ENCODE measurements around the gene CSRP1.

Gene CSRP1

GRCh38 chr1:201450721-201451291 lies 56.1 kb downstream of the CSRP1 start:
- Histone ChIP-seq H3K27me3 (ENCODE audit: low read length) (no peaks in the 10 kb centered on the region), H3K4me3 (ENCODE audit: insufficient read depth, low read length, poor library complexity, severe bottlenecking) (no peak overlapping the region), H3K4me2 (ENCODE audit: low read depth, low read length, poor library complexity, severe bottlenecking) (no peak overlapping the region), H4K20me1 (ENCODE audit: low read depth, low read length) (no peaks in the 10 kb centered on the region), H3K27ac (ENCODE audit: low read depth, low read length) (no peak overlapping the region), H3K79me2 (ENCODE audit: insufficient read depth, low read length) (no peaks in the 10 kb centered on the region), H2AFZ (ENCODE audit: low read depth, low read length, severe bottlenecking) (no peak overlapping the region), H3F3A (ENCODE audit: insufficient read depth) (no peaks in the 10 kb centered on the region), H3K9me2 (replicated peaks; ENCODE audit: insufficient read depth, low read length) (no peaks in the 10 kb centered on the region), H3K9ac (ENCODE audit: low read length) (no peak overlapping the region), H3K36me3 (ENCODE audit: low read length) (no peaks in the 10 kb centered on the region), H3K9me3 (ENCODE audit: insufficient read depth, low read length) (no peaks in the 10 kb centered on the region)
- TF ChIP-seq CTCF (IDR thresholded peaks at IDR 0.05; ENCODE audit: insufficient read depth, low read length, poor library complexity, severe bottlenecking): no peak
- no peak for TF ChIP-seq EZH2phosphoT487 (conservative IDR thresholded peaks at IDR 0.05; ENCODE audit: low read length)

- Histone ChIP-seq H3K9me3 (ENCODE audit: insufficient read depth, low read length) (no peaks in the 10 kb centered on the region), H4K20me1 (ENCODE audit: low read depth, low read length) (no peaks in the 10 kb centered on the region), H3K4me2 (ENCODE audit: low read depth, low read length, poor library complexity, severe bottlenecking) (no peak overlapping the region), H2AFZ (ENCODE audit: low read depth, low read length, severe bottlenecking) (no peak overlapping the region), H3K27me3 (ENCODE audit: low read length) (no peaks in the 10 kb centered on the region), H3K79me2 (ENCODE audit: insufficient read depth, low read length) (no peaks in the 10 kb centered on the region), H3K9me2 (replicated peaks; ENCODE audit: insufficient read depth, low read length) (no peaks in the 10 kb centered on the region), H3K36me3 (ENCODE audit: low read length) (no peaks in the 10 kb centered on the region), H3K27ac (ENCODE audit: low read depth, low read length) (no peak overlapping the region), H3K4me3 (ENCODE audit: insufficient read depth, low read length, poor library complexity, severe bottlenecking) (no peak overlapping the region), H3F3A (ENCODE audit: insufficient read depth) (no peaks in the 10 kb centered on the region), H3K9ac (ENCODE audit: low read length) (no peak overlapping the region)
- no peak for TF ChIP-seq EZH2phosphoT487 (conservative IDR thresholded peaks at IDR 0.05; ENCODE audit: low read length)
- no peak for TF ChIP-seq CTCF (IDR thresholded peaks at IDR 0.05; ENCODE audit: insufficient read depth, low read length, poor library complexity, severe bottlenecking)
Measured at GRCh38 chr1:201448990-201449389, 57.9 kb downstream of the CSRP1 start.

GRCh38 chr1:201447903-201448871 lies 58.7 kb downstream of the CSRP1 start:
- Histone ChIP-seq H3K4me3 (ENCODE audit: insufficient read depth, low read length, poor library complexity, severe bottlenecking) (no peak overlapping the region), H3K4me2 (ENCODE audit: low read depth, low read length, poor library complexity, severe bottlenecking) (no peak overlapping the region), H3K27me3 (ENCODE audit: low read length) (no peaks in the 10 kb centered on the region), H3K9me2 (replicated peaks; ENCODE audit: insufficient read depth, low read length) (no peaks in the 10 kb centered on the region), H3K36me3 (ENCODE audit: low read length) (no peaks in the 10 kb centered on the region), H2AFZ (ENCODE audit: low read depth, low read length, severe bottlenecking) (no peak overlapping the region), H3K9me3 (ENCODE audit: insufficient read depth, low read length) (no peaks in the 10 kb centered on the region), H4K20me1 (ENCODE audit: low read depth, low read length) (no peaks in the 10 kb centered on the region), H3K9ac (ENCODE audit: low read length) (no peak overlapping the region), H3K27ac (ENCODE audit: low read depth, low read length) (no peak overlapping the region), H3F3A (ENCODE audit: insufficient read depth) (no peaks in the 10 kb centered on the region), H3K79me2 (ENCODE audit: insufficient read depth, low read length) (no peaks in the 10 kb centered on the region)
- TF ChIP-seq EZH2phosphoT487 (conservative IDR thresholded peaks at IDR 0.05; ENCODE audit: low read length) (no peak), CTCF (IDR thresholded peaks at IDR 0.05; ENCODE audit: insufficient read depth, low read length, poor library complexity, severe bottlenecking) (peak; percentile 55)
